ENCODE results near the gene HS6ST1. TPM values are rescaled to one million over a fixed set of nuclear protein-coding genes. Genes with fewer than 3 reads are reported as not detected.

The HS6ST1 gene
- total RNA-seq, 4 donors from 2014 or later, result 16.1 to 38.6 (median 26.5) TPM

- Histone ChIP-seq H3K27me3 (no peaks in the 10 kb centered on the region), H3K27ac (no peak overlapping the region), H3K4me3 (no peak overlapping the region), H3K4me1 (peaks cover 0 to 4% (median 3%) of the 10 kb centered on the region in 4 donors), H3K36me3 (no peaks in the 10 kb centered on the region), H3K9me3 (no peaks in the 10 kb centered on the region)
- intact Hi-C loops (cut with DNase I; ENCODE audit: low total_unique reads), result no loop called here
- 81 to 83% methylated on average over 1 to 12 of the region's 12 CpGs for WGBS, 2 donors (ENCODE audit: low coverage in 1 of 2)
- TF ChIP-seq POLR2A (IDR thresholded peaks at IDR 0.05), result no peak
- no peak for TF ChIP-seq POLR2AphosphoS5 (IDR thresholded peaks at IDR 0.05)
- TF ChIP-seq EP300 (IDR thresholded peaks at IDR 0.05; ENCODE audit: low read depth), result no peak
- TF ChIP-seq CTCF (IDR thresholded peaks at IDR 0.05), result no peak
- no peak for DNase-seq
- in situ Hi-C loops (cut with MboI; ENCODE audit: low pct_ligation_motif_present in 1 of 4, low pct_unique_long_range_greater_than_20kb in 1 of 4, low sequenced_read_pairs in 3 of 4), result no loop called here
Measured at GRCh38 chr2:128357506-128358370, 39.1 kb upstream of the HS6ST1 start.

DNA sequence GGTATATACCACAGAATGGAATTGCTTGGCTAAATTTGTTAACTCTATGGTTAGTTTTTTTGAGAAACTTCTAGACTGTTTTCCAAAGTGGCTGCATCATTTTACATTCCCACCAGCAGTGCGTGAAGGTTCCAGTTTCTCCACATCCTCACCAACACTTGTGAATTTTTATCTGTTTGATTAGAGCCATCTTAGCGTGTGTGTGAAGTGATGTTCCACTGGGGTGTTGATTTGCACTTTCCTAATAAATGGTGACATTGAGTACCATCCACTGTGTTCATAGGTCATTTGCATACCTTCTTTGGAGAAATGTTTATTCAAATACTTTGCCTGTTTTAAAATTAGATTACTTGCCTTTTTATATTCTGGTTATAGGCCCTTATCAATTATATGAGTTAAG, 37.5 kb upstream of the HS6ST1 start:
- WGBS, 2 donors (ENCODE audit: low coverage in 1 of 2), result 81 to 92% methylated on average over 2 of the region's 2 CpGs

GRCh38 chr2:128354726-128355470, 36.2 kb upstream of the HS6ST1 start:
- Histone ChIP-seq H3K36me3 (no peaks in the 10 kb centered on the region), H3K9me3 (no peaks in the 10 kb centered on the region), H3K27me3 (no peaks in the 10 kb centered on the region), H3K4me3 (no peak overlapping the region), H3K27ac (no peak overlapping the region), H3K4me1 (no peaks in the 10 kb centered on the region)
- DNase-seq, result no peak
- 65 to 69% methylated on average over 4 to 6 of the region's 6 CpGs for WGBS, 2 donors (ENCODE audit: low coverage in 1 of 2)
- in situ Hi-C loops (cut with MboI; ENCODE audit: low pct_ligation_motif_present in 1 of 4, low pct_unique_long_range_greater_than_20kb in 1 of 4, low sequenced_read_pairs in 3 of 4), result no loop called here
- intact Hi-C loops (cut with DNase I; ENCODE audit: low total_unique reads), result no loop called here
- TF ChIP-seq CTCF (IDR thresholded peaks at IDR 0.05) (no peak), EP300 (IDR thresholded peaks at IDR 0.05; ENCODE audit: low read depth) (no peak), POLR2AphosphoS5 (IDR thresholded peaks at IDR 0.05) (no peak), POLR2A (IDR thresholded peaks at IDR 0.05) (no peak)

More for the DNA sequence above, 37.5 kb upstream of the HS6ST1 start:
- TF ChIP-seq CTCF (IDR thresholded peaks at IDR 0.05) (no peak), EP300 (IDR thresholded peaks at IDR 0.05; ENCODE audit: low read depth) (no peak), POLR2A (IDR thresholded peaks at IDR 0.05) (no peak), POLR2AphosphoS5 (IDR thresholded peaks at IDR 0.05) (no peak)
- Histone ChIP-seq H3K27me3 (no peaks in the 10 kb centered on the region), H3K4me1 (no peaks in the 10 kb centered on the region), H3K4me3 (no peak overlapping the region), H3K27ac (no peak overlapping the region), H3K36me3 (no peaks in the 10 kb centered on the region), H3K9me3 (no peaks in the 10 kb centered on the region)
- DNase-seq, result no peak
- in situ Hi-C loops (cut with MboI; ENCODE audit: low pct_ligation_motif_present in 1 of 4, low pct_unique_long_range_greater_than_20kb in 1 of 4, low sequenced_read_pairs in 3 of 4) (no loop called here), intact Hi-C loops (cut with DNase I; ENCODE audit: low total_unique reads) (no loop called here)

- Histone ChIP-seq H3K27ac (no peak overlapping the region), H3K27me3 (no peaks in the 10 kb centered on the region), H3K9me3 (no peaks in the 10 kb centered on the region), H3K36me3 (no peaks in the 10 kb centered on the region), H3K4me1 (no peaks in the 10 kb centered on the region), H3K4me3 (no peak overlapping the region)
- TF ChIP-seq POLR2AphosphoS5 (IDR thresholded peaks at IDR 0.05), result no peak
- no peak for TF ChIP-seq EP300 (IDR thresholded peaks at IDR 0.05; ENCODE audit: low read depth)
- no peak for TF ChIP-seq CTCF (IDR thresholded peaks at IDR 0.05)
- no peak for TF ChIP-seq POLR2A (IDR thresholded peaks at IDR 0.05)
- intact Hi-C loops (cut with DNase I; ENCODE audit: low total_unique reads), result no loop called here
- in situ Hi-C loops (cut with MboI; ENCODE audit: low pct_ligation_motif_present in 1 of 4, low pct_unique_long_range_greater_than_20kb in 1 of 4, low sequenced_read_pairs in 3 of 4), result no loop called here
- 97% methylated on average over 5 of the region's 5 CpGs; no CpG with 5 or more reads in 1 of the 2 donors for WGBS, 2 donors (ENCODE audit: low coverage in 1 of 2)
- DNase-seq, result no peak
Measured at GRCh38 chr2:128354161-128354560, 35.5 kb upstream of the HS6ST1 start.
